Jurkat, Clone E6-1 (cell line): Measurements from ENCODE around the gene CBLL2. TPM values are rescaled to one million over a fixed set of nuclear protein-coding genes. Genes with fewer than 3 reads are reported as not detected.
"Not testable (repeated sequence)": the region's sequence is repeated elsewhere in the genome, so short reads cannot be mapped to it uniquely, and the experiment has no call there.

ENCODE experiments used
- DNase-seq: peaks from one replicate; pipeline ENCODE4 v3.0.0-alpha.2; 2011; ENCODE audit warnings: low read depth, low spot score
- H3K4me3 ChIP-seq: 2 replicates; pipeline ENCODE4 v1.5.1; 2011; ENCODE audit warnings: mild to moderate bottlenecking, low read length, control low read depth, moderate library complexity
- polyA plus RNA-seq: library from polyadenylated mRNA; unstranded; fragments of >200 nt; gene quantifications from one replicate; pipeline ENCODE4 v1.2.1, GENCODE V29; 2012; ENCODE audit warnings: missing spikeins; ENCODE audit not compliant: insufficient read length, insufficient read depth

The CBLL2 gene, protein sequence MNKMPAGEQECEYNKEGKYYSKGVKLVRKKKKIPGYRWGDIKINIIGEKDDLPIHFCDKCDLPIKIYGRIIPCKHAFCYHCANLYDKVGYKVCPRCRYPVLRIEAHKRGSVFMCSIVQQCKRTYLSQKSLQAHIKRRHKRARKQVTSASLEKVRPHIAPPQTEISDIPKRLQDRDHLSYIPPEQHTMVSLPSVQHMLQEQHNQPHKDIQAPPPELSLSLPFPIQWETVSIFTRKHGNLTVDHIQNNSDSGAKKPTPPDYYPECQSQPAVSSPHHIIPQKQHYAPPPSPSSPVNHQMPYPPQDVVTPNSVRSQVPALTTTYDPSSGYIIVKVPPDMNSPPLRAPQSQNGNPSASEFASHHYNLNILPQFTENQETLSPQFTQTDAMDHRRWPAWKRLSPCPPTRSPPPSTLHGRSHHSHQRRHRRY
- not detected for polyA plus RNA-seq

- H3K4me3 ChIP-seq = no peak within 1 kb of the TSS
- no peak for DNase-seq
Measured at GRCh38 chrX:22272613-22273012, at the start of gene CBLL2. Gene CBLL2 (plus strand): TSS chrX:22272913. CDS start chrX:22272992, 79 bp downstream.

DNA sequence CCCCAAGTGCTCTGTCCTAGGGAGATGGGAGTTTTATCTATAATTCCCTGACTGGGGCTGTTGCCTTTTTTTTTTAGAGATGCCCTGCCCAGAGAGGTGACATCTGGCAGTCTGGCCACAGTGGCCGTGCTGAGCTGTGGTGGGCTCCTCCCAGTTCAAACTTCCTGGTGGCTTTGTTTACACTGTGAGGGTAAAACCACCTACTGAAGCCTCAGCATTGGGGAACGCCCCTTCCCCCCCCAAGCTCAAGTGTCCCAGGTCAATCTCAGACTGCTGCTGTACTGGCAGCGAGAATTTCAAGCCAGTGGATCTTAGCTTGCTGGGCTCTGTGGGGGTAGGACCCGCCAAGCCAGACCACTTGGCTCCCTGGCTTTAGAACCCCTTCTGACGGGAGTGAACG, 38.3 kb upstream of the CBLL2 start:
- no peak overlapping the region for H3K4me3 ChIP-seq
- DNase-seq = no peak

DNA sequence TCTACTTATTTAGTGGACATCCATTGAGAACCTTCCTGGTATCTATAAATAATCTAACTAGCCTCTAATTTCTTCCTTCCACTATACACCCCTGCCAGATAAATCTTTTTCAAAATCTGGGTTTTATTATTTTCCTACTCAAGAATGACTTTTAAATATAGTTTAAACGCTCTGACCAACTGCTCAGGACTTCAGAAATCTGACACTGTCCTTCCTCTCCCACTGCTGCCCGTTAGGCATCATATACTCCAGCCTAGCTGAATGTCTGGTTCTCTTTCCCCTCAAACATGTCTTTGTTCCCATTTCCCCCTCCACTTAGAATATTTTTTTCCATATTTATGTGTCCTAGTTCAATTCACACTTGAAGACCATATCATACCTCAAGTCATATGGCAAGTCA, 35.2 kb upstream of the CBLL2 start:
- DNase-seq = no peak
- no peak overlapping the region for H3K4me3 ChIP-seq

DNA sequence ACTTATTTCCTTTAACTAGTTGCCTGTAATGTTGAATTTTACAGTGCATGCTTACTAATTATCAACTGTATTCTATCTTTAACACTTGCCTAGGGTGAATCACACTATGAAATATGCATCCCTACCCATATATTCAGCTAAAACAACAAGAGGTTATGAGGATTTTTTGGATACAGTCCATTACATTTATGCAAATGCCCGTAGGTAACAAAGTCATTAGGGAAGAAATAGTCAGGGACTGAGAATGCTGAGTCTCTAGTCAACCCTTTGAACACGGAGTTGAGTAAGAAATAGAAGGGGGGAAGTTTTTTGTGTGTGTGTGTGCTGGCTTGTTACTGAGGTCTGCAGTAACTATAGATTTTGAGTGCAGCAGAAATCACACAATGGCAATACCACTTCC, 26.1 kb upstream of the CBLL2 start:
- no peak for DNase-seq
- H3K4me3 ChIP-seq = no peak overlapping the region

DNA sequence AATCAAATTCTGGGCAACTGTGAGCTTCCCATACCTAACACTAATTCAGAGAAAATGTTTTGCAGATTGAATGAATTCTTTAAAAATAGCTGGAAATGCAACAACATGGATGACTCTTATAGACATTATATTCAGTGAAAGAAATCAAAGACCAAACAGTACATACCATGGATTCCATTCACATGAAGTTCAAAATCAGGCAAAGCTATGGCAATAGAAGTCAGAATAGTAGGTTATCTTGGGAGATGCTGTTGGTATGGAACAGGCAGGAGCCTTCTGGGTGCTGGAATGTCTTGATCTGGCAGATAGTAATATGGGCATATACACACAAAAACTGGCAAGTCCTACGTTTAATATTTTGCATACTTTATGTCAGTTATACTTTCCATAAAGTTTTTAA, 25.5 kb upstream of the CBLL2 start:
- no peak for DNase-seq
- H3K4me3 ChIP-seq = no peak overlapping the region

GRCh38 chrX:22248401-22248800, 24.3 kb upstream of the CBLL2 start:
- no peak for DNase-seq
- H3K4me3 ChIP-seq = no peak overlapping the region

- no peak for DNase-seq
- no peak overlapping the region for H3K4me3 ChIP-seq
Measured at GRCh38 chrX:22249371-22249770, 23.3 kb upstream of the CBLL2 start.

DNA sequence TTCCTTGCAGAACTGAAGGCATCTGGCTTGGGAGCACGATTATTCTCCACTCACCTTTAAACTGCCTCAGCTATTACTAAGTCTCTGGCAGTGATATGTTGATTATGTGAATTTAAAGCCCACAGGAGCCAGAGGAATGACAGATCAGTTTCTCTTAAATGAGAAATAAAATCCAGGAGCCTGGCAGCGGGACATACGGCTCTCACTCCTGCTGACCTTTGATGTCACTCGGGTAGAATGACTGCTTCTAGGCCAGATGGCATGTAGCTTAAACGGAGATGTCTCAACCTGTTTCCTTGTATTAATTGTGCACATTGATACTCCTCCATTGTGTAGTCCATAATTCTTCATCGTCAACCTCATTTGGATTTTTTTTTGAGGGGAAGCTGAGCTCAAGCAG, 4.0 kb upstream of the CBLL2 start:
- DNase-seq = no peak
- H3K4me3 ChIP-seq = no peak overlapping the region

DNA sequence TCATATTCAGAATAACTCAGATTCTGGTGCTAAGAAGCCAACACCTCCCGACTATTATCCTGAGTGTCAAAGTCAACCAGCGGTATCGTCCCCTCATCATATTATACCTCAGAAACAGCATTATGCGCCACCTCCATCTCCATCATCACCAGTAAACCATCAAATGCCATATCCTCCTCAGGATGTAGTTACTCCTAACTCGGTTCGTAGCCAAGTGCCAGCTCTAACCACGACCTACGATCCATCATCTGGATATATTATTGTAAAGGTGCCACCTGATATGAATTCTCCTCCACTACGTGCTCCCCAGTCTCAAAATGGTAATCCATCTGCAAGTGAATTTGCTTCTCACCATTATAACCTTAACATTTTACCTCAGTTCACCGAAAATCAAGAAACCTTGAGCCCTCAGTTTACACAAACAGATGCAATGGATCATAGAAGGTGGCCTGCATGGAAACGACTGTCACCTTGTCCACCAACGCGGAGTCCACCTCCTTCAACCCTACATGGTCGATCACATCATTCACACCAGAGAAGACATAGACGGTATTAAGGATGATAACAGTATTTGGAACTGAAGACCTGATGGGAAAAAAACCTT, 1.1 kb downstream of the CBLL2 start:
- no peak overlapping the region for H3K4me3 ChIP-seq
- DNase-seq = no peak

DNA sequence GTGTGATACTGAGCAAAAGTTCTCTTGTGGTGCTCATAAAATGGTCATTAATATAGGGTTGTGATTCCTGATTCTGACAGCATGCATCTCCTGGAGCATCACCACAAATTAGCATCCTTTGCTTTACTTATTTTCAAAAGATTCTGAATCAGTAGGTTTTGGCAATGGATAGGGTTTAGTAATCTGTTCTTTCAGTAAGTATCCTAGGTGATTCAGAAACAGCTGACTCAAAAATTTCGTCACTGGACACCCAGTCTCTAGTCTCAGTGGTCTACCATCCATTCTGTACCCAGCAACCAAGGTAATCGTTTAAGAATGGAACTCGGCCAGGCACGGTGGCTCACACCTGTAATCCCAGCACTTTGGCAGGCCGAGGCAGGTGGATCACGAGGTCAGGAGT, 4.1 kb downstream of the CBLL2 start:
- no peak for DNase-seq
- H3K4me3 ChIP-seq = no peak overlapping the region

DNA sequence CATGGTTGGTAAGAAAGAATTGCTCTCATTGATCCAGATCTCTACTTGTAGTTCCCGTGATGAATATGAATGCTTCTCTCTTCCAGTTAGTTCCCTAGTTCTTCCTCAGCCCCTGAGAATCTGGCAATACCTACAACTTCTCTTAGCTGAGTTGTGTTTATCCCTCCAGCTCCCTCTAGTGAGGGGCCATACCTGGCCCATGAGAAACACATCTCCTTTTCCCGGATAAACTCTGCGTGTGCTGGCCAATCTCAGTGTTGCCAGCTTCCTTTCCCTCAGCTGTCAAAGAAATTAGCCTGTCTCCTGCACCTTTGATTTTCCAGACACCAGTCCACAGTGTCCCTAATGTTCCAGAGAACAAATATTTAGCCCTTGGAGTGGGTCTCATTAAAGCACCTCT, 5.7 kb downstream of the CBLL2 start:
- no peak overlapping the region for H3K4me3 ChIP-seq
- no peak for DNase-seq

GRCh38 chrX:22289209-22289608, 16.5 kb downstream of the CBLL2 start:
- H3K4me3 ChIP-seq, DNase-seq: not testable (repeated sequence)

DNA sequence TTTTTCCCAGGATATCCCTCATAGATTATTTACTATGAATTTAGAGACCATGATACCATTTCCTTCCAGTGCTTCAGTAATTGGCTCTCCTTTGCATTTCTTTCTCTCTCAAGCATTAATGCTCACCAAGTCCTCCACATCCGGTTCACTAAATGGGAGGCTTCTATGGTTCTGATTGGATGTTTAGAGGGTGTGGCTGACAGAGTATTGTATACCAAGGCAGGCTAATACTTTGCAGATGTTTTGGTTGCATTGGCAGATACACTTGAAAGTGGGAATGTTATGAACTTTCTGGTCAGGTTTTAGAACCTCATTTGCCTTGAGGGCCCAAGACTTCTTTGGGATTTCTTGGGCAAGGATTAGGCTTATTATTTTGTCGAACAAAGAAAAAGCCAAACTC, 24.2 kb downstream of the CBLL2 start:
- H3K4me3 ChIP-seq = no peak overlapping the region
- DNase-seq = no peak

DNA sequence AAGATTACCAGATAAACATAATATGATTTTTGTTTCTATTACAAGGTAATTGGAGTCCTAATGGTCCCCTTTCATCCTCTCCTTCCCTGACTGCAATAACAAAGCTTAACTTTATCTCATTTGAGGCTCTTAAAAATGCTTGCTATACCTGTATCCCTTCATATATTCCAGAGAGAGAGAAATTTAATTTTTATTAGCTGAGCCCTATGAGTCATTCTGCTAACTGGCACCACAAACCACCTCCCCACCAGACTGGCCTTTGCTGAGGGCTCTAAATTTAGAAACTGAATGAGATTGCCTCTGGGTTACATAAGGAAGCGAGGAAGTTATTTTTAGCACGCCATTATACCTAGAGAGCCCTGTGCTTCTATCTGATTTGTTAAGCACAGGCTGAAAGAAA, 27.4 kb downstream of the CBLL2 start:
- DNase-seq = no peak
- H3K4me3 ChIP-seq = no peak overlapping the region

DNA sequence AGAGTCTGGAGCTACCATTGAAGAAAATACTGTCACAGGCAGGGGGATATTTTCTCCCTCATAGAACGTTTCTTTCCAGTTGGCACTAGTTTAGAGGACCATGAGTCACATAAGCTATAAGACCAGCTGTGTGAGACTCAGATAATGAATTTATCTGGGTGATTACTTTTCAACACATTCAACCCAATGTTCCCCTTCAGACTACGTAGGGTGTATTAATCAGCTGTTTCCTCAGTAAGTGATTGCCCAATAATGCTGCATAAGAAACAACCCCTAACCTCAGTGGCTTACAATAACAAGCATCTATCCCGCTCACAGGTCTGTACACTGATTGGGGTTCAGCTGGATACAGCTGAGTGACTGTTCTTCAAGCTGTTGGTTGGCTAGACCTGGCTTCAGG, 38.1 kb downstream of the CBLL2 start:
- DNase-seq = no peak
- no peak overlapping the region for H3K4me3 ChIP-seq

DNA sequence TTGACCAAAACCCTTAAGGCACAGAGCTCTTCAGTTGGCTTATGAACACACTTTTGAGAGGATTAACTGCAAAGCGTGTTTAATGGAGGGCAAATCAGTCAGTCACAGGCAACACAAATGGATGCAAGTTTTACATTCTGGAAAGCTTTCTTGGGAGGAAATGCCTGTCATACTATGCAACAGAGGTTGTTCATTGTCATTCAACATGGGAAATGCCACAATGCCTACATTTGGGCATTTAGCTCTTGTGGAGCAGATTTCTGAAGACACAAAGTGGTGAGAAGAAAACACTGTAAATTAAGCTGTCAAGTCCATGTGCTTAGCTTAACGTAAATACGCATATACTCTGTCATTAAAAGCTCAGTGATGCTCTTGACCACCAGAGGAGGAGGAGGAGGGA, 41.1 kb downstream of the CBLL2 start:
- no peak overlapping the region for H3K4me3 ChIP-seq
- DNase-seq = no peak

DNA sequence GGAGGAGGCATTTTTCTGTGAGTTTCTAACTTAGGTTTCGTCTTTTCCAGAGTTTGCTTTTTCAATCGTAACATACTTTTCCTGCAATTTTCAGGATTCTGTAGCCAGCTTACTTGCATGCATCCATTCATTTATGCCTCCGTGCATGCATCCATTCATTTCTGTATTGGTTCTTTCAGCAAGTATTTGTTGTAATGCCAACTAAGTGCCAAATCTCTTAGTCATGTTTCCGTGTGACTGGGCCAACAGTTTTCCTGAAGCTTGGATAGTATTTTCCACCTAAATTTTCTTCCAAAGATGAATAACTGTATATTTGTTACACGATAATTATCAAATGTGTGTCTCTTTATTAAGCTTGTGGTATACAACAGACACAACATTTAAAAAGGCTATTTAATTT, 41.5 kb downstream of the CBLL2 start:
- no peak overlapping the region for H3K4me3 ChIP-seq
- DNase-seq = no peak

GRCh38 chrX:22314692-22315091, 42.0 kb downstream of the CBLL2 start:
- DNase-seq = no peak
- no peak overlapping the region for H3K4me3 ChIP-seq

- no peak for DNase-seq
- H3K4me3 ChIP-seq = no peak overlapping the region
Measured at GRCh38 chrX:22315151-22315550, 42.4 kb downstream of the CBLL2 start.

GRCh38 chrX:22320236-22320873, 47.6 kb downstream of the CBLL2 start:
- DNase-seq = no peak
- H3K4me3 ChIP-seq = no peak overlapping the region
